Stimulated activated CD4-positive, alpha-beta T cell treated with anti-CD3 and anti-CD28 coated beads, TNF-alpha, amount 100 ng/mL, for 24 hours (primary cell): ENCODE data around the gene GAK.
"Not testable (repeated sequence)": the region's sequence is repeated elsewhere in the genome, so short reads cannot be mapped to it uniquely, and the experiment has no call there.

Experiments
- DNase-seq, 3 experiments: peaks; one replicate each; pipeline ENCODE4 v3.0.0-alpha.2; 2020; ENCODE audit warnings: low read depth in 3 of 3

GAK gene

DNA sequence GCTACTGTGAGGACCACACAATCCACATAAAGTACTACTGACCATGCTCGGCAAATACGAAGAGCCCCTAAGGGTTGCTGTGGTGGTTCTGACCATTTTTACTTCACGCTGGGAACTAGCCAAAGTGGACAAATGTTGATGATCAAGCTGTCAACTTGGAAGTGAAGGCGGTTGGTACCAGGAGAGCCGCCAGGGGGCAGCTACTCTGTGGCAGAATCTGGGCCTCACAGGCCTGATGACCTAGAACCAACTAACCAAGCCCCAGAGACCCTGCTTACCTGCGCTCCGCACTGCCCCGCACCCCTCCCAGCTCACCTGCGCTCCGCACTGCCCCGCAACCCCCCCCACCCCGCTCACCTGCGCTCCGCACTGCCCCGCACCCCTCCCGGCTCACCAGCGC lies 5.6 kb downstream of the GAK start:
- DNase-seq: no peak

DNA sequence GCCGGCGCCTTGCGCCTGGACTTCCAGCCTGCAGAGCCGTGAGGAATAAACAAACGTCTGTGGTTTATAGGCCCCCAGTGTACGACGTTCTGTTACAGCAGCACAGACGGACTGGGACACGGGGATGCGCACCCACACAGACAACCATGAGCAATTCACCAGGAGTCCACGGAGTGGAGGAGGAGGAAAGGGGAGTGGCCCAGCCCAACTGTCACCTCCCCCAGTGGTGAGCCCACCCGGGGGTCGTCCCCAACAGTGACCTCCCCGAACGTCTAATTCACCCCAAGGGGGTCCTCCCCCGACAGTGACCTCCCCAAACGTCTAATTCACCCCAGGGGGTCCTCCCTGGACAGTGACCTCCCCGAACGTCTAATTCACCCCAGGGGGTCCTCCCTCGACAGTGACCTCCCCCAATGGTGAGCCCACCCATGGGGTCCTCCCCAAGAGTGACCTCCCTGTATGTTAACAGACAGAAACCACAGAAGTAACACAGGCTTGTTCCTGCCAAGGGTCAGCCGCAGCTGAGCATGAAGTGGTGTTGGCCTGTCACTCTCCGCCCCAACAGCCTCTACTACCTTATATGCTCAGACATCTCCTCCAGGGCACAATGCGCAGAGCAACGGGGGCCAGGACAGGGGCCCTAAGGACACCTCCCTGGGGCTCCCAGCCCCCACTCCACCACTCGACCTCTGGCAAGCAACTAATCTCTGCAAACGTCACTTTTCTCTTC lies 6.2 kb downstream of the GAK start:
- no peak for DNase-seq

DNA sequence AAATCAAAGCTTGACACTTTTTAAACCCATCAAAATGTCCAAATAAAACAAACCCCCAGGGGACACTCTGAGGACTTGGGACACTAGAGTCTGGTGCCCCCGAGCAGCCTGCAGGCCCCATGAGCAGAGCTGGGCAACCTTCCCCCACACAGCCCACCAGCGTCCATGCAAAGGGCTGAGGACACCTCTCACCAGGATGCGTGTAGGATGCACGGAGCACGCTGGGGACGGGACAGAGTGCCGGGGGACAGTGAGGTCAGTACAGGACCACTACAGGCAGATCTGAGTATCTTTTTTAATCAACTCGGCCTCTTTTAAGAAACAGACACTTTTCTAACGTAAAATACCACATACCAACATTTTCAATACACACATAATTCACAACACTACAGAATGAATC lies 6.9 kb downstream of the GAK start:
- DNase-seq: no peak

DNA sequence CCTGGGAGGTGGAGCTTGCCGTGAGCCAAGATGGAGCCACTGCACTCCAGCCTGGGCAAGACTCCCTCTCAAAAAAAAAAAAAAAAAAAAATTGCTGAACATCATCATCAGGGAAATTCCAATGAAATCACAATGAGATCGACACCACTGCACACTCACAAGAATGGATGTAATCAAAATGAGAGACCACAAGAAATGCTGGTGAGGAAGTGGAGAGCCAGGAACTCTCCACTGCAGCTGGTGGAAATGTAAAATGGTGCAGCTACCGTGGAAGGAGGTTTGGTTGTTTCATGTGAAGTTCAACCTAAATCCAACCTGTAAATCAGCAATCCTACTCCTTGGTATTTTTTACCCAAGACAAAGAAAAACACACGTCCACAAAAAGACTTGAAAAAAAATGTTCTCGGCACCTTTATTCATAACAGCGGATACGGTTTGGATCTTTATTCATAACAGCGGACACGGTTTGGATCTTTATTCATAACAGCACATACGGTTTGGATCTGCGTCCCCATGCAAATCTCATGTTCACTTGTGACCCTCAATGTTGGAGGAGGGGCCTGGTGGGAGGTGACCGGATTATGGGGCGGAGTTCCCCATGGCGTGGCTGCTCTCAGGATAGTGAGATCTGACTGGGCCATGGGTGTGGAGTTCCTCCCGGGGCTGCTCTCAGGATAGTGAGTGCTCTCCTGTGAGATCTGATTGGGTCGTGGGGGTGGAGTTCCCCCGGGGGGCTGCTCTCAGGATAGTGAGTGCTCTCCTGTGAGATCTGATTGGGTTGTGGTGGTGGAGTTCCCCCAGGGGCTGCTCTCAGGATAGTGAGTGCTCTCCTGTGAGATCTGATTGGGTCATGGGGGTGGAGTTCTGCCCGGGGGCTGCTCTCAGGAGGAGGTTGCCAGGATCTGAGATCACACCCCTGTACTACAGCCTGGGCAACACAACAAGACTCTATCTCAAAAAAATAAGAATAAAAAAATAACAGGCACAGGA lies 7.7 kb downstream of the GAK start:
- peak in 1 of 3 experiments; percentile 21 for DNase-seq

DNA sequence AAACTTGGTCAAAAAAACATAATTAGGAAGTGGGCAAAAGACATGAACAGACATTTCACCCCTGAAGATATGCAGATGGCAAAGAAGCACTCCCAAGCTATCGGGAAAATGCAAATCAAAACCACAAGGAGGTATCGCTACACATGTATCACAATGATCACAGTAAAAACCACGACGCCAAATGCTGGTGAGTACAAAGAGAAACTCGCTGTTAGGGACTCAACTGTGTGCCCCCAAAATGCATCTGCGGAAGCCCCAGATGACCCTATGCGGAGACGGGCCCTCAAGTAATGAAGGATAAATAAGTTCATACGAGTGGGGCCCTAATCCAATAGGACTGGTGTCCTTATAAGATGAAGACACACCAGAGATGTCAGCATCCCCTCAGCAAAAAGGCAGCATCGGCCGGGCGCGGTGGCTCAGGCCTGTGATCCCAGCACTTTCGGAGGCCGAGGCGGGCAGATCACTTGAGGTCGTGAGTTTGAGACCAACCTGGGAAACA lies 10.2 kb downstream of the GAK start:
- DNase-seq: no peak

DNA sequence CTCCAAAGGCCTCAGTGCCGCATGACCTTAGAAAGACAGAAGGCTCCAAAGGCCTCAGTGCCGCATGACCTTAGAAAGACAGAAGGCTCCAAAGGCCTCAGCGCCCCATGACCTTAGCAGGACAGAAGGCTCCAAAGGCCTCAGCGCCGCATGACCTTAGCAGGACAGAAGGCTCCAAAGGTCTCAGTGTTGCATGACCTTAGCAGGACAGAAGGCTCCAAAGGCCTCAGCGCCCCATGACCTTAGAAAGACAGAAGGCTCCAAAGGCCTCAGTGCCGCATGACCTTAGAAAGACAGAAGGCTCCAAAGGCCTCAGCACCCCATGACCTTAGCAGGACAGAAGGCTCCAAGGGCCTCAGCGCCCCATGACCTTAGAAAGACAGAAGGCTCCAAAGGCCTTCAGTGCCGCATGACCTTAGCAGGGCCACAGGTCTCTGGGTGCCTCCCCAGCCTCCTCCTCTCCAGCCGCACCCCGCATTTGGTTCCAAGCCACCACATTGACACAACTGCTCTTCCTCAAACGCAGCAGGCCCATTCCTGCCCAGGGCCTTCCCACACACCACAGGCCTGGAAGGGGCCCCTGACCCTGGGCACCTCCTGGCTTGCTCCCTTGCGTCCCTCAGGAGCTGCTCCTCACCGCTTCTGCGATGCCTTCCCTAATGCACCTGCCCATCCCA lies 13.0 kb downstream of the GAK start:
- not testable (repeated sequence) for DNase-seq

DNA sequence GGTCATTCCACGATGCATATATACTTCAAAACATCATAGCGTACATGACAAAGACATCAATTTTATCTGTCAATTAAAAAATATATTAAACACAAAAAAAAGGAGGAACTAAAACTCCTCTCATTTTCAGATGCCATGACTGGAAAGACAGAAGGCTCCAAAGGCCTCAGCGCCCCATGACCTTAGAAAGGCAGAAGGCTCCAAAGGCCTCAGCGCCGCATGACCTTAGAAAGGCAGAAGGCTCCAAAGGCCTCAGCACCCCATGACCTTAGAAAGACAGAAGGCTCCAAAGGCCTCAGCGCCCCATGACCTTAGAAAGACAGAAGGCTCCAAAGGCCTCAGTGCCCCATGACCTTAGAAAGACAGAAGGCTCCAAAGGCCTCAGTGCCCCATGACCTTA lies 13.5 kb downstream of the GAK start:
- not testable (repeated sequence) for DNase-seq

DNA sequence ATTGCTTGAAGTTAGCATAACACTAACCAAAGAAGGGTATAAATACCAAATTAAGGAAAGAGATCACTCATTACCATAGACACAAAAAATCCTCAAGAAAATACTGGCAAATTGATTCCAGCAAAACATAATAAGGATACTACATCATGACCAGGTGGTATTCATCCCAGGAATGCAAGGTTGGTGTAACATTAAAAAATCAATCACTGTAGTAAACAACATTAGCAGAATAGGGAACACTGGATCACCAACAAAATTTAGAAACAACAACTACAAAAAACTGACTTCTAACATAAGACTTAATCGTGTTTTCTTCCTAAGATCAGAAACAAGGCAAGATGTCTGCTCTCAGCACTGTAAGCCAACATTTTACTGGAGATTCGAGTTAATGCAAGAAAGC lies 14.1 kb downstream of the GAK start:
- DNase-seq: no peak

DNA sequence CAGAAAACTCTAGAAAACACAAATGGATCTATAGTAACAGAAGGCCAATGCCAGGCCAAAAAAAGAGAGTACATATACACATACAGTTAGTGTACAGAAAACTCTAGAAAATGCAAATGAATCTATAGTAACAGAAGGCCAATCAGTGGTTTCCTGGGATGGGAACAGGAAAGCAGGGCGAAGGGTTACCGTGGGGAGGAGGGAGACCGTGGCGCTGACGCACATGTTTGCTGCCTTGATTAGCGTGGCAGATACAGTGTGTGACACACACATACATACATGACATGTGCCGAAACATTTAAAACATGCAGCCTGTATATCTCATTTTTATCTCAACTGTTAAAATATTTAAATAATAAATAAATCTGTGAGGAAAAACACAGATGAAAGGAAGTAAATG lies 14.7 kb downstream of the GAK start:
- no peak for DNase-seq

DNA sequence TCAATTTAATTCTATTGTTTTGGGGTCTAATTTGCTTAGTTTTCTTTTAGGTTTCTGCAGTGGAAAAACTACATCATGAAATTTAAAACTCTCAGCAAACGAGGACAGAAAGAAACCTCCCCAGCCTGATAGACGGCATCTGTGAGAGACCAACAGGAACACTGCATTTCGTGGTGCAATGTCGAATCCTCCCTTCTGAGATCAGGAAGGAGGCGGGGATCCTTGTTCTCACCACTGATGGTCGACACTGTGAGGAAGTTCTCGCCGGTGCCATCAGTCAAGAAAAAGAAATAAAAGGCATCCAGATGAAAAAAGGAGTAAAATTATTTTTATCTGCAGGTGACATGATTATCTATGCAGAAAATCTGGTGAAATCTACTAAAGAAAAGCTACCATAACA lies 16.5 kb downstream of the GAK start:
- no peak for DNase-seq

DNA sequence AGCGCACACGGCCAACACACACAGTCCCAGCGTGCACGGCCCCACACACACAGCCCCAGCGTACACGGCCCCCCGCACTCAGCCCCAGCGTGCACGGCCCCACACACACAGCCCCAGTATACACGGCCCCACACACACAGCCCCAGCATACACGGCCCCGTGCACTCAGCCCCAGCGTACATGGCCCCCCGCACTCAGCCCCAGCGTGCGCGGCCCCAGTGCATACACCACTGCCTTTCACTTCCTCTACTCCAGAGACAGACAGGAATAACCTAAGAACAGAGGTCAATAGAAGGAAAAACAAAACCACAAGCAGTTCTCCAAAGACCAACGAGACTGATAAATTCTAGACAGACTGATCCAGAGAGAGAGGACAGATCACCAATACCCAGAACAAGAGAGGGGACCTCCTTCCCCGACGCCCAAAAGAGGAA lies 17.1 kb downstream of the GAK start:
- no peak for DNase-seq

DNA sequence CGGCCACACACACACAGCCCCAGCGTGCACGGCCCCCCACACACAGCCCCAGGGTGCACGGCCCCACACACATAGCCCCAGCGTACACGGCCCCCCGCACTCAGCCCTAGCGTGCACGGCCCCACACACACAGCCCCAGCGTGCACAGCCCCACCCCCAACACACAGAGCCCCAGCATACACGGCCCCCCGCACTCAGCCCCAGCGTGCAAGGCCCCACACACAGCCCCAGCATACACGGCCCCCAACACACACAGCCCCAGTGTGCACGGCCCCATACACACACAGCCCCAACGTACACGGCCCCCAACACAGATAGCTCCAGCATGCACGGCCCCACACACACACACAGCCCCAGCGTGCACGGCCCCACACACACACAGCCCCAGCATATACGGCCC lies 17.6 kb downstream of the GAK start:
- DNase-seq: no peak

DNA sequence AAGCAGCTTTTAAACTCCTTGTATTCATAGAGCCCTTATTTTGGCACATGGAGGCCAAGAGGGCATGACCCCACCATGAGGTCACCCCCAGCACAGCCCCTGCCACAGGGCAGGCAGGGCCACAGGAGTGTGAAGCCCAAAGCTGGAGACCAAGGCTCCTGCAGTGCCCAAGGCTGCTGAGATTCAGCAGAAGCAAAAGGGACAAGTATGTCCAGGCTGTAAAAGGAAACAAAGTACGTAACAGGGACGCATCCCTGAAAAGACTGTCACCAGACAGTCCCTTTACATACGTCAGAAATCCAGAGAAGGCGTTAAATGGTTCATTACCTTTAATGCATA lies 18.9 kb downstream of the GAK start:
- no peak for DNase-seq

DNA sequence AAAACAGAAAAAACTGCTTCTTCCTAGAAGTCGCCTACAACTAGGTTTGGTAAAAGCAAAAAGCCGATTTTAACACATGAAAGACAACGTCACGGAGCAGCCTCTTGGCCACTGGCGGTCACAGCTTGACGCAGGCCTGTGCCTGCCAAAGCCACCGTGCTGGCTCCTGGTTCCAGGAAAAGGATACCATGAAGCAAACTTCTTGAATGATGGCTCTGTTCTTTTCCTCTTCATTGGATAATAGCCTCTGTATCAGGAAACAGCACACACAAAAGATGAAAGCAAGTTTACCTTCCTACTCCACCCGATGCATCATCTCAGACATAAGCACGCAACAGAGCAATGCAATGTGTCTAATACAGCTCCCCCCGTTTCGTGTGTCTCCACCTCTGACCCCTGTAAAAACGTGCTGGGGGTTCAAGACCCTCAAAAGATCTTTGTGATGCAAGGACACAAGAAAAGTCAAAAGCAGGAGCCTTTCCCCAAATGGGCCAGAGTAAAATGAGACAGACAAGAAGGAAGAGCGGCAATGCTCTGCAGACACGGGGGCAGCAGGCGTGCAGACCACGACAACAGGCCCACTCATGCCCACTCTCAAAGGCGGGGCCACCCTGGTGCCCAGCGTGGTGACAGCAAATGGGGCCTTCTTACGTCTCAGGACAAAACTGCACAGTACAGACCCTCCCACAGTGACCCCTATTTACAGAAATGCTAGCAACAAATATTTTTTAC lies 19.4 kb downstream of the GAK start:
- no peak for DNase-seq

DNA sequence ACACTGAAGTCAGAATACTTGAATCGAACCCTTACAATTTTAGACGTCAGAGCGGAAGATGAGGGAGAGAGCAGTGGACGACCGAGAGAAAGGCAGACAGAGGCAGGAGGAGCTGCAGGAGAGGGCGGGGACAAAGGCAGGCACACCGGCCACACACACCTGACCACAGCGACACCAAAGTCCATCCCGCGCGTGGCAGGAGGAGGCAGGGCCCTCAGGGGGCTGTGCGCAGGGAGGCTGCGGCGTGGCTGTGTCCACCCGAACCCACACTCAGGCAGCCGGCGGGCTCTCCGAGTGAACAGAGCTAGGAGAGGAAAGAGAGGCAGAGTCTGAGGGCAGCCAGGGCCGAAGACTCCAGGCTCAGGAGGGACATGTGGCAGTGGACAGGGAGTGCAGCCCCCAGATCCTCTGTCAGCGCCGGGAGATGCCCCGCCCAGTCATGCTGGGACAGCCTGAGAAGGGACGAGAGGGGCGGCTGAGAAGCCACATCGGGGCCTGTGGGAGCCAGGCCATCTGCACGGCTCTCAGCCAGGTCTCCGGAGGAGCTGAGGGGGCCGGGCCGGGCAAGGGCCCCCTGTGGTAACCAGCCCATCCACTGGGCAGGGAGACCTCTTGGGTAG lies 20.1 kb downstream of the GAK start:
- no peak for DNase-seq

DNA sequence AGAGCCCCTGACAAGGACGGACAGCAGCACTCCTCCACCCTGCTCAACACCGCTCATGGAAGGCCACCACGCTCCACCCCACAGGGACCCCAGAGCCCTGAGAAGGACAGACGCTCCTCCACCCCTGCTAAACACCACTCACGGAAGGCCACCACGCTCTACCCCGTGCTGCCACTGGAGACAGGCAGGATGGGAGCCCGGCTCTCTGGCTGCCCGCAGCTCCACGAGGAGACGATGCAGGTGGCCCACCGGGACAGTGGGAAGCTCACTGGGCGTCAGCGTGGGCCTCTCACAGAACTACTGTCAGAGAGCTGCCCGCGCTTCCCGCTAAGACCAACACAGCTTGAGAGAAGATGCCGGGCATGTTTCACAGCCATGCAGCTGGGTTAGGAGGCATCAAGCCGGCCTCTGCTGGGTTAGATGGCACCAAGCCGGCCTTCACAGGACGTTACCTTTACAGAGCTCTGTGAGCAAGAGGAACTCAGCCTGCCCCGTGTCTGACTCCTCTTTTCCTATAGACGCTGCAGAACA lies 20.8 kb downstream of the GAK start:
- no peak for DNase-seq

DNA sequence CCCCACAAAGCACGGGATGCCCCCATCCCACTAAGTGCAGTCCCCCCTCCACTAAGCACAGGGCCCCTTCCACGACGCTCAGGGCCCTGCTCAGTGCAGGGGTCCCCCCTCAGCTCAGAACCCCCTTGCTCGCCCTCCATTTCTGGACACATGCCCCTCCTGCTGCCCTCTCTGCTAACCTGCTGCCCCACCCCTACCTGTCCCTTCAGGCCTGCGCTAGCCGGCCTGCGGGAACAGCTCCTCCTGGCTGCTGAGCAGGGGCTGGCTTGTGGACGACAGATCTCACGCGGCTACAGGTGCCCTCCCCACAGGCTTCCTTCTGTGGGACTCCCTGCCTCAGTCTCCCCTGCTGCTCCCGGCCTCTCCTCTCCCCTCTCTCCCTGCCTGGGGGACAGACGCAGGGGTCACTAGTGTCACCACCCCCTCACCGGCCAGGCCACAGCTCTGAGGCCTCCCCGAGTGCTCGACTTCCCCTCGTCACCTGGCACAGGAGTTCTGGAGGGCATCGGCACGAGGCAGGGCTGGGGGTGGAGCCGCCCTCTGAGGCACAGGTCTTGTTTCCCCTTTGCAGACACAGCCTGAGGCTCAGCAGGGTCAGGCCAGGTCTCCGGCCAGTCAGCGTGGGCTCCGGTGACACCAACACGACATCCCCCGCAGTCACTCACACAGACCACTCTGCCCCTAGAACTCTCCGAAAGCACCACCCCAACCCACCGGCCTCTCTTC lies 21.6 kb downstream of the GAK start:
- DNase-seq: no peak

DNA sequence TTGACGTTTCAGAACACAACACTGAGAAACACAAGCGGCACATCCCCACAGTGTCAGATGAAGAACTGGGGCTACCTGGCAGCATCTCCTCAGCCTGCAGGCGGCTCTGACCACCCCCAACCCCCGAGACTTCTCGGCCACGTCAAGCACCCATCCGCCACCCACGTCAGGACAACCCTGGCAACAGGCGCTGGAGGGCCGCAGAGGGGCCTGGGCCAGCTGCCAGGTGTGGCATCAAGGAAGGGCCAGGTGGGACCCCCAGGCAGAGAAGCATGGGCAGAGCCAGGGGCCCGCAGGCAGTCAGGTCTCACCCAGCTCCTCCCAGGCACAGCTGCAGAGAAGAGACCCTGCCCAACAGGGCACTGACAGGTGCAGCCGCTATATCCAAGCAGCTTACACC lies 22.3 kb downstream of the GAK start:
- no peak for DNase-seq

DNA sequence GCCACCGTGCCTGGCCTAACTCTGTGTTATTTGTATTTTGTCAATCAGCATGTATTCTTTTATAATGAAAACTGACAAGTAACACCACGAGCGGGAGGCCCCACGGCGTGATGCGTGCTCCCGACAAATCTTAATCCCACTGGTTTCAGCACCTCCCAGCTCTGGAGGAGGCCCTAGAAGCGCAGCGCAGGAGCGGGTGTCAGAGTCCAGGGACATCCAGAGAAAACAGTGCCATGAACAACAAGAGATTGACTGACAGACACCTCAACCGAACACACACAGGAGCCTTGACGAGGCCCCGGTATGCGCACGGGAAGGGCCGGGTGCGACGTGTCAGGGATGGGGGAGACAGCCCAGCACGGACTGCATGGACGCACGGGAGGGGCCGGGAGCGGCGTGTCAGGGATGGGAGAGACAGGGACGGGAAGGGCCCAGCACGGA lies 23.0 kb downstream of the GAK start:
- DNase-seq: no peak
